ENCODE measurements around the gene CHN2.

DNA sequence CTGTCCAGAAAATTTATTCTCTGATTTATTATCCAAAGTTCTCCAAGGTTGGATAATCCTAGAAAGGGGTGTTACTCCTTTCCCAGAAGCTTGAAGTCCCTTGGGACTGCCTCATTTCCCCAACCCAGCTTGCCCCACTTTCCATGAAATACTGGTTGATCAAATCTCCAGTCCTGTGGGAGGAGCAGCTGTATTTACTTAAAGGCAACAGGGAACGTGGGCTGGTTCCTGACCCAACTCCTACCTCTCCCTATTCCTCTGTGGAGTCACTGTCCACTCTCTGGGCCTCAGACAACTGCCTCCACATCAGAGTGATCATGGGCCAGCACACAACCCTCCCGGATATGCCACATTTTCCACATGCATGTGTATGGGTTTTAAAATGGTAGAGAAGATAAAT, 202.8 kb downstream of the CHN2 start:
- TF ChIP-seq, protein P1, sequence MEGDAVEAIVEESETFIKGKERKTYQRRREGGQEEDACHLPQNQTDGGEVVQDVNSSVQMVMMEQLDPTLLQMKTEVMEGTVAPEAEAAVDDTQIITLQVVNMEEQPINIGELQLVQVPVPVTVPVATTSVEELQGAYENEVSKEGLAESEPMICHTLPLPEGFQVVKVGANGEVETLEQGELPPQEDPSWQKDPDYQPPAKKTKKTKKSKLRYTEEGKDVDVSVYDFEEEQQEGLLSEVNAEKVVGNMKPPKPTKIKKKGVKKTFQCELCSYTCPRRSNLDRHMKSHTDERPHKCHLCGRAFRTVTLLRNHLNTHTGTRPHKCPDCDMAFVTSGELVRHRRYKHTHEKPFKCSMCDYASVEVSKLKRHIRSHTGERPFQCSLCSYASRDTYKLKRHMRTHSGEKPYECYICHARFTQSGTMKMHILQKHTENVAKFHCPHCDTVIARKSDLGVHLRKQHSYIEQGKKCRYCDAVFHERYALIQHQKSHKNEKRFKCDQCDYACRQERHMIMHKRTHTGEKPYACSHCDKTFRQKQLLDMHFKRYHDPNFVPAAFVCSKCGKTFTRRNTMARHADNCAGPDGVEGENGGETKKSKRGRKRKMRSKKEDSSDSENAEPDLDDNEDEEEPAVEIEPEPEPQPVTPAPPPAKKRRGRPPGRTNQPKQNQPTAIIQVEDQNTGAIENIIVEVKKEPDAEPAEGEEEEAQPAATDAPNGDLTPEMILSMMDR (IDR thresholded peaks at IDR 0.05) = no peak
- TF ChIP-seq NR3C1 (CRISPR knock-in tag; conservative IDR thresholded peaks at IDR 0.05; ENCODE audit: low read depth) = no peak

All from WTC11 (cell line).